Spleen (tissue), 11 donors: ENCODE data around the gene MRPL36. TPM values are rescaled to one million over a fixed set of nuclear protein-coding genes. Genes with fewer than 3 reads are reported as not detected.
"Not testable (repeated sequence)": the region's sequence is repeated elsewhere in the genome, so short reads cannot be mapped to it uniquely, and the experiment has no call there.

ENCODE experiments used
- DNase-seq: peaks from one replicate; pipeline ENCODE4 v3.0.0-alpha.2; 2020
- H3K27ac ChIP-seq, 8 donors: fragments of 200-600 bp; sonication (generic) in 7 of 8; 1 replicate in 4 of 8; 2 replicates in 4 of 8; pipeline versions ENCODE4 v1.5.0 to v1.8.0; 2016 to 2021; ENCODE audit warnings: inconsistent platforms in 4 of 8, mild to moderate bottlenecking in 4 of 8, moderate library complexity in 1 of 8
- H3K27me3 ChIP-seq, 7 donors: fragments of 200-600 bp; sonication (generic) in 6 of 7; replicated peaks in 1 of 7; 1 replicate in 4 of 7; 2 replicates in 3 of 7; pipeline versions ENCODE4 v1.5.0 to v1.8.0; 2016 to 2021; ENCODE audit warnings: inconsistent platforms in 3 of 7, mild to moderate bottlenecking in 1 of 7
- H3K36me3 ChIP-seq, 6 donors: fragments of 200-600 bp; sonication (generic) in 5 of 6; 1 replicate in 4 of 6; 2 replicates in 2 of 6; pipeline versions ENCODE4 v1.5.0 to v1.8.0; 2016 to 2021; ENCODE audit warnings: inconsistent platforms in 2 of 6
- H3K4me1 ChIP-seq, 6 donors: fragments of 200-600 bp; sonication (generic) in 5 of 6; 1 replicate in 3 of 6; 2 replicates in 3 of 6; pipeline versions ENCODE4 v1.5.0 to v1.8.0; 2016 to 2021; ENCODE audit warnings: inconsistent platforms in 3 of 6
- H3K4me3 ChIP-seq, 8 donors: fragments of 200-600 bp; sonication (generic) in 7 of 8; 1 replicate in 4 of 8; 2 replicates in 4 of 8; pipeline versions ENCODE4 v1.5.0 to v1.8.0; 2016 to 2021; ENCODE audit warnings: inconsistent platforms in 4 of 8, mild to moderate bottlenecking in 4 of 8, moderate library complexity in 2 of 8
- H3K9me3 ChIP-seq, 8 donors: fragments of 200-600 bp; sonication (generic) in 7 of 8; 1 replicate in 4 of 8; 2 replicates in 4 of 8; pipeline versions ENCODE4 v1.5.0 to v1.8.0; 2016 to 2021; ENCODE audit warnings: inconsistent platforms in 4 of 8
- POLR2A ChIP-seq, 3 donors: fragments of 450-650 bp; IDR thresholded peaks; one replicate each; pipeline ENCODE4 v1.5.1; 2017; ENCODE audit warnings: antibody characterized with exemption in 3 of 3, mild to moderate bottlenecking in 1 of 3
- POLR2AphosphoS5 ChIP-seq, 3 donors: sonication (generic); formaldehyde crosslinking; IDR thresholded peaks; one replicate each; pipeline ENCODE4 v1.5.1; 2017; ENCODE audit warnings: antibody characterized with exemption in 3 of 3
- WGBS, 5 donors: extraction: QIAGEN DNeasy Blood & Tissue Kit in 3 of 5; methylation state at CpG; one replicate each; pipeline versions ENCODE4 v1.1.5 to v1.1.7; 2013 to 2018; 5-methylcytosine and 5-hydroxymethylcytosine counted together
- intact Hi-C: fragments of 100-400 bp; cut with DNase I; formaldehyde crosslinking; loops from one replicate; pipeline ENCODE4 v1.15.0; 2023; ENCODE audit warnings: low total_unique reads
- polyA plus RNA-seq, 3 donors: library from polyadenylated mRNA; stranded (reverse); fragments of 200-250 nt; gene quantifications; one replicate each; pipeline ENCODE4 v1.2.1, GENCODE V29; 2013
- total RNA-seq, 7 donors: library from RNA; depleted of rRNA in 3 of 7; stranded (reverse); fragments of >200 nt in 3 of 7; fragmentation: NEBNext Ultra II Directional in 4 of 7; extraction: Animal tissue kit (Norgen Biotek cat#: 25700) in 4 of 7; gene quantifications; one replicate each; pipeline versions ENCODE4 v1.1.0 to v1.2.1, GENCODE V29; 2016 to 2021
- TF ChIP-seq, protein P1 (sequence below), 11 experiments: fragments of 200-600 bp in 7 of 11; fragments of 450-650 bp in 4 of 11; sonication (generic) in 4 of 11; IDR thresholded peaks in 8 of 11; conservative IDR thresholded peaks in 3 of 11; 1 replicate in 7 of 11; 2 replicates in 4 of 11; pipeline versions ENCODE4 v1.4.0 to v1.8.0; 2016 to 2021; ENCODE audit warnings: antibody characterized with exemption in 11 of 11, inconsistent platforms in 4 of 11, mild to moderate bottlenecking in 1 of 11
- donor health status: healthy with polysubstance abuse.
- donor health status: DM: no; HTN: no; CAD: no; lungs with moderate emphysema.
- donor health status: DM: no; HTN: no; CAD: no.
- donor health status: Bipolar disorder and iron deficiency.
- donor health status: healthy.
- donor health status: DM: no; HTN: no; CAD: no.
- donor health status: DM: yes; HTN: yes; CAD: no.

The MRPL36 gene
- total and polyA plus RNA-seq, 10 donors, result 20.3 to 77.3 (median 35.9) TPM

DNA sequence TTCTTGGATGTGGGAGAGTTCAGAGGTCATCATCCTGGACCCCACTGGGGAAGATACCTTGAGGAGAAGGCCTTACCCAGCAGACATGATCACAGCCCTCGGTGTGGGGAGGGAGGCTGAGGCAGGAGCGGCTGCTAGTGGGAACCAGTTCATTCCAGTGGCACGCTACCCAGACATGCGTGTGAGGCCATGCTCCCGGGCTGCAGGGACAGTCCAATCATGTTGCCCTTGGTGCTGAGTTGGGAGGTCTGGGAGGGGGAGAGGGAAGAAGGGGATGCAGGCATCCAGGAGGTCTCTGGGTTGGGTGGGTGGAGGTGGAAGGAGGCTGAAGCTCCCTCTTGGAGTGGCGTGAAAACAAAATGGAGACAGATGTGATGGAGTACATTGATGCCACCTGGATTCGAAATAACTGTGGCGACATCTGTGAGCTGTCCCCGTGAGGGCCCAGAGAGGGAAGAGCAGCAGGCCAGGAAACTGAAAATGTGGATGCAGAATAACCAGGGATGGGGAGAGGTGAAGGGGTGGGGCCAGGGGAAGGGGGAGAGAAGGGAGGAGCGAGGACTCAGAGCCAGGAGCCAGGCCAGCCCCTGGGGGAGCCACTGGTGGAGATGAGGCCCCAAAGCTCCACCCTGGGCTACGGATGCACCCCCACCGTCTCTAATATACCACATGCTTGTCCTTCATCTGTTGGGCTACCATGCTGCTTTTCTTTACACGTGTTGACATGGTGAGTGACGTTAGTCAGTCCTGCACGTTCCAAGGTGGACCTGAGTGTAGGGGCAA is 17.8 kb upstream of the MRPL36 start:
- Histone ChIP-seq H3K27me3 (no peaks in the 10 kb centered on the region), H3K4me1 (no peaks in the 10 kb centered on the region), H3K36me3 (peaks cover 3 to 100% (median 87%) of the 10 kb centered on the region in 6 donors), H3K4me3 (no peak overlapping the region), H3K27ac (no peak overlapping the region), H3K9me3 (no peaks in the 10 kb centered on the region)
- WGBS, 5 donors, result 90 to 97% (median 92%) methylated on average over 15 of the region's 15 CpGs
- TF ChIP-seq, protein P1, sequence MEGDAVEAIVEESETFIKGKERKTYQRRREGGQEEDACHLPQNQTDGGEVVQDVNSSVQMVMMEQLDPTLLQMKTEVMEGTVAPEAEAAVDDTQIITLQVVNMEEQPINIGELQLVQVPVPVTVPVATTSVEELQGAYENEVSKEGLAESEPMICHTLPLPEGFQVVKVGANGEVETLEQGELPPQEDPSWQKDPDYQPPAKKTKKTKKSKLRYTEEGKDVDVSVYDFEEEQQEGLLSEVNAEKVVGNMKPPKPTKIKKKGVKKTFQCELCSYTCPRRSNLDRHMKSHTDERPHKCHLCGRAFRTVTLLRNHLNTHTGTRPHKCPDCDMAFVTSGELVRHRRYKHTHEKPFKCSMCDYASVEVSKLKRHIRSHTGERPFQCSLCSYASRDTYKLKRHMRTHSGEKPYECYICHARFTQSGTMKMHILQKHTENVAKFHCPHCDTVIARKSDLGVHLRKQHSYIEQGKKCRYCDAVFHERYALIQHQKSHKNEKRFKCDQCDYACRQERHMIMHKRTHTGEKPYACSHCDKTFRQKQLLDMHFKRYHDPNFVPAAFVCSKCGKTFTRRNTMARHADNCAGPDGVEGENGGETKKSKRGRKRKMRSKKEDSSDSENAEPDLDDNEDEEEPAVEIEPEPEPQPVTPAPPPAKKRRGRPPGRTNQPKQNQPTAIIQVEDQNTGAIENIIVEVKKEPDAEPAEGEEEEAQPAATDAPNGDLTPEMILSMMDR (IDR thresholded peaks at IDR 0.05 in 8 of 11, conservative IDR thresholded peaks at IDR 0.05 in 3 of 11), result no peak
- TF ChIP-seq POLR2A (IDR thresholded peaks at IDR 0.05) (no peak), POLR2AphosphoS5 (IDR thresholded peaks at IDR 0.05) (no peak)
- peak; percentile 67 for DNase-seq
- intact Hi-C loops, result no loop called here

DNA sequence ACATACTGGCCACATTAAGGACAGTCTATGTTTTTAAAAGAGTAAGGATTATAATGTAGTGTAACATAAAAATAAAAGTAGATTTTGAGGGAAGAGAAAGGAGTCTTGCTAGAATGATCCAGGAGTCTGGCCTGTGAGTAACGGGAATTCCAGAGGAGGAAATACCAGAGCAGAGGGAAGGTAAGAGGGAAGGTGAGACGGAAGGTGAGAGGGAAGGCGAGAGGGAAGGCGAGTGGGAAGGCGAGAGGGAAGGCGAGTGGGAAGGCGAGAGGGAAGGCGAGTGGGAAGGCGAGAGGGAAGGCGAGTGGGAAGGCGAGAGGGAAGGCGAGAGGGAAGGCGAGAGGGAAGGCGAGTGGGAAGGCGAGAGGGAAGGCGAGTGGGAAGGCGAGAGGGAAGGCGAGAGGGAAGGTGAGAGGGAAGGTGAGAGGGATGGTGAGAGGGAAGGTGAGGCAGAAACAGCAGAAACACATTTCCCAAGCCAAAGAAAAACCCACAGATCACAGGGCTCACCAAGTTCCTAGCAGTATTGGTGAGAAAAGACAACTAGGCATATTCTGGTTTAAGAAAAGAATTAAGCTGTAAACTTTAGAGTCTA is 17.0 kb upstream of the MRPL36 start:
- intact Hi-C loops, H3K27me3 ChIP-seq, H3K27ac ChIP-seq, H3K4me1 ChIP-seq, H3K4me3 ChIP-seq, H3K9me3 ChIP-seq: not testable (repeated sequence)
- peak; percentile 16 for DNase-seq
- 91 to 99% (median 97%) methylated on average over 17 to 18 of the region's 18 CpGs for WGBS, 5 donors
- H3K36me3 ChIP-seq, result peaks cover 3 to 100% (median 84%) of the 10 kb centered on the region in 6 donors

DNA sequence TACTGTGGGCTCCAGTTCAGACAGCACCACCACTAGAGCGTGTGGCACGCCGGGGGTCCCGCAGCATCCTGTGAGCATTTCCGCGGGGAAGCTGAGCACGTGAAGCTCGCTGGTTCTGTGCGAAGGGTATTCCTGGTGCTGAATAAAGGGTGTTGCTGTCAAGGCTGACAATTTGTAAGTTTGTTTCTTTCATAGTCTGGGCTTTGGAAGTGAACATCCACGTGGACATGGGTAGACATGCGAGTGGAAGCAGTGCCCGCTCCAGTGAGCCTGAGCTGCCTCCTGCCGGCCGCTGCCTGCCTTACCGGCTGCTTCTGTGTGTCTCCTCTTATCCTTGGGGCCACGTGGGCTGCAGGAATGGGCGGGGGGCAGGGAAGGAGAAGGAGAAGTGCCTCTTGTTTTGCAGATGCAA is 16.2 kb upstream of the MRPL36 start:
- Histone ChIP-seq H3K9me3 (no peaks in the 10 kb centered on the region), H3K36me3 (peaks cover 3 to 100% (median 80%) of the 10 kb centered on the region in 6 donors), H3K4me1 (no peaks in the 10 kb centered on the region), H3K4me3 (no peak overlapping the region), H3K27me3 (no peaks in the 10 kb centered on the region), H3K27ac (no peak overlapping the region)
- peak; percentile 58 for DNase-seq
- TF ChIP-seq, protein P1 (IDR thresholded peaks at IDR 0.05 in 8 of 11, conservative IDR thresholded peaks at IDR 0.05 in 3 of 11), result no peak
- TF ChIP-seq POLR2A (IDR thresholded peaks at IDR 0.05), result no peak
- no peak for TF ChIP-seq POLR2AphosphoS5 (IDR thresholded peaks at IDR 0.05)
- WGBS, 5 donors, result 93 to 97% (median 96%) methylated on average over 17 of the region's 17 CpGs
- intact Hi-C loops, result no loop called here

DNA sequence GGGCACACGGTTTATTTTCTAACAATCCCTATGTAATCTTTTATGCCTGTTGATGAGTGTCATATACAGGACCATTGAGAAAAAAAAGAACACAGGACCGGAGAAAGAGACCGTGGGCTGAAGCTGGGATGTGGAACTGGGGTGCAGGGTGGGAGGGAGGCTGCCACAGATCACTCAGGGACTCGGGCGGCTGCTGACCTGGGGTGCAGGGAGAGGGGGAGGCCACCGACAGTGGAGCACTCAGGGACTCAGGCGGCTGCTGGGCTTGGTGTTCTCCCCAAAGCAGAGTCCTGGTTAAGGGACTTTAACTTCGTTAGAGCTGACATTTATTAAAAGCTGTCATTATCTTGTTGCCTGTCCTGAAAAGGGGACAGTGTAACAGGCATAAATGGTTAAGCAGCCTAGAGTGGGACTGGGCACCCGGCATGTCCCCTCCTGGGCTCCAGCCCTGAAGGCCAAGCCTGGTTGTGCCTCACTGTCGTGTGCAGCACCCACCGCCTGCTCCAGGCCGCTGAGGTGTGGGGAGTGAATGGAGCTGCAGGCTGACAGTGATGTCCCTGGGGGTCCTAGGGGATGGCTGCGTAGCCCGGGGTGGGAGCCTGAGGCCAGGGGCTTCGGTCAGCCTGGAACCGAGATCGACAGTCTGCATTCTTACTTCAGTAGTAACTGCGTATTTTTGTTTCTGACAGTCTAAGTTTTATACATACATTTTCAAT is 15.6 kb upstream of the MRPL36 start:
- TF ChIP-seq POLR2A (IDR thresholded peaks at IDR 0.05) (no peak), POLR2AphosphoS5 (IDR thresholded peaks at IDR 0.05) (peak in 1 of 3 donors; percentile 30)
- Histone ChIP-seq H3K4me3 (no peak overlapping the region), H3K9me3 (no peaks in the 10 kb centered on the region), H3K36me3 (peaks cover 3 to 100% (median 78%) of the 10 kb centered on the region in 6 donors), H3K27ac (no peak overlapping the region), H3K27me3 (no peaks in the 10 kb centered on the region), H3K4me1 (no peaks in the 10 kb centered on the region)
- DNase-seq, result peak; percentile 58
- 95 to 98% (median 97%) methylated on average over 17 to 18 of the region's 18 CpGs for WGBS, 5 donors
- intact Hi-C loops, result no loop called here
